GM19035 (cell line): ENCODE results near the gene GFI1B.
"Not testable (repeated sequence)": the region's sequence is repeated elsewhere in the genome, so short reads cannot be mapped to it uniquely, and the experiment has no call there.

ENCODE experiments used
- ATAC-seq: cut with Tn5 transposase; IDR thresholded peaks from one replicate; pipeline ENCODE4 v1.9.1; 2021; ENCODE audit not compliant: unreplicated experiment

Gene GFI1B

GRCh38 chr9:132967908-132968307, 10.6 kb upstream of the GFI1B start:
- not testable (repeated sequence) for ATAC-seq

- ATAC-seq = no peak
Measured at GRCh38 chr9:132969783-132970182, 8.7 kb upstream of the GFI1B start.

- no peak for ATAC-seq
Measured at GRCh38 chr9:132970324-132971062, 8.0 kb upstream of the GFI1B start.

- no peak for ATAC-seq
Measured at GRCh38 chr9:132973166-132973565, 5.3 kb upstream of the GFI1B start.

GRCh38 chr9:132973713-132974112, 4.8 kb upstream of the GFI1B start:
- ATAC-seq = no peak

- ATAC-seq = no peak
Measured at GRCh38 chr9:132975961-132976360, 2.5 kb upstream of the GFI1B start.

GRCh38 chr9:132976571-132976970, 1.9 kb upstream of the GFI1B start:
- no peak for ATAC-seq

GRCh38 chr9:132978112-132978450, 413 bp upstream of the GFI1B start:
- ATAC-seq = no peak

- no peak for ATAC-seq
Measured at GRCh38 chr9:132980157-132980556, 1.7 kb downstream of the GFI1B start.

- ATAC-seq = no peak
Measured at GRCh38 chr9:132982458-132982857, 4.0 kb downstream of the GFI1B start.

GRCh38 chr9:132983491-132984201, 5.2 kb downstream of the GFI1B start:
- no peak for ATAC-seq

GRCh38 chr9:132984202-132985070, 5.9 kb downstream of the GFI1B start:
- no peak for ATAC-seq

- ATAC-seq = no peak
Measured at GRCh38 chr9:132985071-132985350, 6.5 kb downstream of the GFI1B start.

- ATAC-seq = no peak
Measured at GRCh38 chr9:132985489-132985888, 7.0 kb downstream of the GFI1B start.

- ATAC-seq = no peak
Measured at GRCh38 chr9:132986114-132986513, 7.6 kb downstream of the GFI1B start.

- no peak for ATAC-seq
Measured at GRCh38 chr9:132986640-132987620, 8.4 kb downstream of the GFI1B start.

- no peak for ATAC-seq
Measured at GRCh38 chr9:132988244-132989013, 9.9 kb downstream of the GFI1B start.

GRCh38 chr9:132989014-132989310, 10.5 kb downstream of the GFI1B start:
- no peak for ATAC-seq

- ATAC-seq = no peak
Measured at GRCh38 chr9:132989414-132989996, 11.0 kb downstream of the GFI1B start.
